ENCODE data around the gene ALPK1.
"Not testable (repeated sequence)": the region's sequence is repeated elsewhere in the genome, so short reads cannot be mapped to it uniquely, and the experiment has no call there.

Gene ALPK1

DNA sequence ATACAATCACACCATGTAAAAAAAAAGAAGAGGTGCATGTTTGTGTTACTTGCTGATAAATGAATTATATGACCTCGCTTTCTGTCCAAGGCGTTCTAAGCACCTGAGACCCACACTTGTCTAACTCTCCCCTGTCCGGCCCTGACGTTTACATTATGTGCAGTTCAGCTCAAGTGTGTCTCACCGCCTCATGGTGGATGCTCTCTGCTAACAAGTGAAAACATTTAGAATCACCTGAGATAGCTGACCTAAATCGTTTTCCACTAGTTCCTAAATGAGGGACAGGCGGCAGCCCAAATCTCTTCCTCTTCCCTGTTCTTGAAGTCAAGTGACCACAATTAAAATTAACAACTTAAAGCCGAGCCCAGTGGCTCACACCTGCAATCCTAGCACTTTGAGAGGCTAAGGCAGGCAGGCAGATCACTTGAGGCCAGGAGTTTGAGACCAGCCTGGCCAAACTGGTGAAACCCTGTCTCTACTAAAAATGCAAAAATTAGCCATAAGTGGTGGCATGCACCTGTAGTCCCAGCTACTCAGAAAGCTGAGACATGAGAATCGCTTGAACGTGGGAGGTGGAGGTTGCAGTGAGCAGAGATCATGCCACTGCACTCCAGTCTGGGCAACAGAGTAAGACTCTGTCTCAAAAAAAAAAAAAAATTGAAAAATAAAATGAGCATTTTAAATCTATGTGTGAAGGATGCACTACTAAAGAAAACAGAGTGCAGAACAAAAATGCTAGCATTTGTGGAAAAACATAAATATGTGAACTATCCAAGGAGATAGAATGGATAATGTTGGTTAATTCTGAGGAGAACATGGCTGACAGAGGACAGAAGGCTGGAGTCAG, 7.5 kb upstream of the ALPK1 start:
- Mint-ChIP-seq H3K9me3 (no peaks in the 10 kb centered on the region), H3K4me1 (peaks cover 42% of the 10 kb centered on the region), H3K36me3 (ENCODE audit: insufficient read depth) (peaks cover 15% of the 10 kb centered on the region), H3K27me3 (no peaks in the 10 kb centered on the region), H3K27ac (ENCODE audit: low read depth) (peak overlapping the region; percentile 56), H3K4me3 (peak overlapping the region; percentile 50)
- no peak for DNase-seq (ENCODE audit: low spot score in 2 of 2)
- ATAC-seq (replicated peaks; ENCODE audit: extremely low read depth, poor library complexity, severe bottlenecking), result no peak

DNA sequence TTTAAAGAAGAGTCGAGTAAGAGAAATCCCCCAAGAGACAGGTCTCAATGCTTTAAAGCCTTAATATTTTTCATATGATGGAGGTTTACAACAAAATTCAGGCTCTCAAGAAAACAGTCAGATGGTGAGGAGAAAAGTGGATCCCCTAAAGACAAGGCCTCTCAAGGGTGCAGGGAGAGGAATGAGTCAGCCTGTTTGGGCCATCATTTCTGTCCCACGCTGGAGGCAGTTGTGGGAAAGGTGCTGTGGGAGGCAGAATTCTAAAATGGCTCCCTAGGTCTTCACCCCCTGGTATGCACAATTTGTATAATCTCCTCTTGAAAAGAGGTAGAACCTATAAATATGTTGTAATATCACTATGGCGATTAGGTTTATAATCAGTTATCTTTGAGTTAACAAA, 6.8 kb upstream of the ALPK1 start:
- Mint-ChIP-seq H3K9me3 (no peaks in the 10 kb centered on the region), H3K4me1 (peaks cover 37% of the 10 kb centered on the region), H3K27me3 (no peaks in the 10 kb centered on the region), H3K36me3 (ENCODE audit: insufficient read depth) (peaks cover 11% of the 10 kb centered on the region), H3K4me3 (no peak overlapping the region), H3K27ac (ENCODE audit: low read depth) (peak overlapping the region; percentile 56)
- DNase-seq (ENCODE audit: low spot score in 2 of 2), result no peak
- no peak for ATAC-seq (replicated peaks; ENCODE audit: extremely low read depth, poor library complexity, severe bottlenecking)

DNA sequence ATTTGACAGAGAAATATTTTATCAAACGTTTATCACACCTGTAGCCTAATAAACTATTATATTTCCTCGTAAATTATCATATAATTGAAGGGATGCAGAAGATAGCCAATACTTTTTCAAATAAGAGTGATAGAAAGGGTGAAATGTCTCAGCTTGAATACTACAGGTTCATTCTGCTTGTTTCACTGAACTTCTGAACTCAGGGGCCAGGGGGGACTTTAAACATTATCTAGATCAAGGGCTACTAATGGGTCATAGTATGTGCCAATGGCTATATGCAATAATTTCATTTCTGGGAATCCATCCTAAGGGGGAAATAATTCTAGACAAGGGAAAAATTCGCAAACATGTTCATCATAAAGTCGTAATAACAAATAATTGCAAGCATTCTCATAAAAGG, 2.6 kb downstream of the ALPK1 start:
- DNase-seq (ENCODE audit: low spot score in 2 of 2), result no peak
- Mint-ChIP-seq H3K9me3 (no peaks in the 10 kb centered on the region), H3K27ac (ENCODE audit: low read depth) (no peak overlapping the region), H3K27me3 (no peaks in the 10 kb centered on the region), H3K4me1 (no peaks in the 10 kb centered on the region), H3K4me3 (no peak overlapping the region), H3K36me3 (ENCODE audit: insufficient read depth) (no peaks in the 10 kb centered on the region)
- no peak for ATAC-seq (replicated peaks; ENCODE audit: extremely low read depth, poor library complexity, severe bottlenecking)

DNA sequence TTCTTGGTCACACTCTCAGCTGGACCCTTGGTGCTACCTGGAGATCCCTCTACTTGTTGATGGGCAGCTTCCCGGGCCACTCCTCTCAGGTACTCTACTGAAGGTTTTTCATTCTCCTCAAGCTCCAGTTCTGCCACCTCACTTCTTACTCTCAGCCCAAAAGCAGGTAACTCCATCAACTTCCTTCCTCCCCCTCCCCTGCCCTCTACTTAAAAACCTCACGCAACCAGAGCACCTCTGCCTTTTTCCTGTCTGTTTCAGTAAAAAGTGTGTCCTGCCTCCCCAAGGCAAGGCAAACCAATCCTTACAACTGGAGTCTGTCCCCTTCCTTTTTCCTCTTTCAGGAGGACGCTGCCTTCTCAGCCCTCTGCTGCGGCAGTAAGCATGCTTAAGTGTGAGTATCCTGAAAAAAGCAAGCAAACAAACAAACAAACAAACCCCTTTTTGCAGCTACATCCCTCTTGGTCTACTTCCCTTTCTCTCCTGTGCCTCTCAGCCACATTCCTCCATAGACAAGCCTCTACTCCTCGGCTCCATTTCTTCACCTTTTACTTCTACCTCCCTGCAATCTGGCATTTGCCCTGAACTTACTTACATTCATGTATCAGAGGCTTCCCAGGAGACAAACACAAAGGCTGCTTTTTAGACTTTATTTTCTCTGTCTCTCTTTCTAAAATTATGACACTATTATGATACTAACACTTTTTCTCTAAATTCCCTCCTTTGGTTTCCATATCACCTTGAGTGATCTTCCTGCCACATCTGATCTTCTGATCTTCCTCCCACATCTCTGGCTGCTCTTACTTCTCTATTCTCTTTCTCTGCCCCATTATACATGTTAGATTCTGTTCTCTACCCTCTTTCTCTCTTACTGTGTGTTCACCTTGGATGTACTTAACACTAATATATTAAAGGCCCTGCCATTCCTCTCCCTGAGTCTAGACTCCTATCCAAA, 5.4 kb downstream of the ALPK1 start:
- H3K36me3 Mint-ChIP-seq (ENCODE audit: insufficient read depth), result no peaks in the 10 kb centered on the region
- H3K4me1 Mint-ChIP-seq, result no peaks in the 10 kb centered on the region
- no peaks in the 10 kb centered on the region for H3K27me3 Mint-ChIP-seq
- H3K27ac Mint-ChIP-seq (ENCODE audit: low read depth), result no peak overlapping the region
- DNase-seq (ENCODE audit: low spot score in 2 of 2) (no peak), ATAC-seq (replicated peaks; ENCODE audit: extremely low read depth, poor library complexity, severe bottlenecking) (peak; percentile 54)
- H3K9me3 Mint-ChIP-seq, result no peaks in the 10 kb centered on the region
- no peak overlapping the region for H3K4me3 Mint-ChIP-seq

DNA sequence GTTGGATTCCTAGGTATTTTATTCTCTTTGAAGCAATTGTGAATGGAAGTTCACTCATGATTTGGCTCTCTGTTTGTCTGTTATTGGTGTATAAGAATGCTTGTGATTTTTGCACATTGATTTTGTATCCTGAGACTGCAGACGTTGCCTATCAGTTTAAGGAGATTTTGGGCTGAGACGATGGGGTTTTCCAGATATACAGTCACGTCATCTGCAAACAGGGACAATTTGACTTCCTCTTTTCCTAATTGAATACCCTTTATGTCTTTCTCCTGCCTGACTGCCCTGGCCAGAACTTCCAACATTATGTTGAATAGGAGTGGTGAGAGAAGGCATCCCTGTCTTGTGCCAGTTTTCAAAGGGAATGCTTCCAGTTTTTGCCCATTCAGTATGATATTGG, 8.3 kb downstream of the ALPK1 start:
- not testable (repeated sequence) for H3K27me3 Mint-ChIP-seq; H3K4me1 Mint-ChIP-seq; ATAC-seq (replicated peaks; ENCODE audit: extremely low read depth, poor library complexity, severe bottlenecking); DNase-seq (ENCODE audit: low spot score in 2 of 2); H3K27ac Mint-ChIP-seq (ENCODE audit: low read depth); H3K36me3 Mint-ChIP-seq (ENCODE audit: insufficient read depth); H3K4me3 Mint-ChIP-seq; H3K9me3 Mint-ChIP-seq

DNA sequence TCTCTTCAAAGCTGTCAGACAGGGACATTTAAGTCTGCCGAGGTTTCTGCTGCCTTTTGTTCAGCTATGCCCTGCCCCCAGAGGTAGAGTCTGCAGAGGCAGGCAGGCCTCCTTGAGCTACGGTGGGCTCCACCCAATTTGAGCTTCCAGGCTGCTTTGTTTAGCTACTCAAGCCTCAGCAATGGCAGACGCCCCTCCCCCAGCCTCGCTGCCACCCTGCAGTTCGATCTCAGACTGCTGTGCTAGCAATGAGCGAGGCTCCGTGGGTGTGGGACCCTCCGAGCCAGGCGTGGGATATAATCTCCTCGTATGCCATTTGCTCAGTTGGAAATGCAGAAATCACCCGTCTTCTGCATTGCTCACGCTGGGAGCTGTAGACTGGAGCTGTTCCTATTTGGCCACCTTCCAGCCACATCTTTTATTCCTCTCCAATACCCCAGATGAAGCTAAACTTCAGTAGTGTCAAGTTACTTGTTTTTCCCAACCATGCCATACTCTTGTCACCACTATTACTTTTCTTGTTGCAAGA, 12.2 kb downstream of the ALPK1 start:
- ATAC-seq (replicated peaks; ENCODE audit: extremely low read depth, poor library complexity, severe bottlenecking); H3K4me1 Mint-ChIP-seq; H3K27ac Mint-ChIP-seq (ENCODE audit: low read depth); DNase-seq (ENCODE audit: low spot score in 2 of 2); H3K27me3 Mint-ChIP-seq; H3K9me3 Mint-ChIP-seq; H3K4me3 Mint-ChIP-seq; H3K36me3 Mint-ChIP-seq (ENCODE audit: insufficient read depth): not testable (repeated sequence)

DNA sequence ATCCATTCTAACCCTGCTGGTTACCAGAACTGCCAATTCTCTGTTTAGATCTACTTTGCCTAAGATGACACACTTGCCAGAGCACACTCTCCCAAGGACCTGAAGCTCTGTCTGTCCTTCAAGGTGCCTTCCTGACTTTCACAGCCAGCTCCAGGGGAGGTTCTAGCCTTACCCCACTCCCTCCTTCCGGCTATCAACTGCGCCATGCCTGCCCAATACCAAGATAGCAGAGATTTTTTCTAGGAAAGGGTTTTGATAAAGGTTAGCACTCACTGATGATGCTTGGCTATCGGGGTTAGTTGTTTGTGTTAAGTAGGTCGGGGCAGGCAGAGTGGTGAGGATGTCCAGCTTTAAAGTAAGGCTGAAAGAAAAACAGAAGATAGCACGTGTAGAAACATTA, 14.3 kb downstream of the ALPK1 start:
- Mint-ChIP-seq H3K27me3 (no peaks in the 10 kb centered on the region), H3K36me3 (ENCODE audit: insufficient read depth) (no peaks in the 10 kb centered on the region), H3K27ac (ENCODE audit: low read depth) (no peak overlapping the region), H3K4me1 (no peaks in the 10 kb centered on the region), H3K4me3 (no peak overlapping the region), H3K9me3 (no peaks in the 10 kb centered on the region)
- DNase-seq (ENCODE audit: low spot score in 2 of 2) (no peak), ATAC-seq (replicated peaks; ENCODE audit: extremely low read depth, poor library complexity, severe bottlenecking) (no peak)

DNA sequence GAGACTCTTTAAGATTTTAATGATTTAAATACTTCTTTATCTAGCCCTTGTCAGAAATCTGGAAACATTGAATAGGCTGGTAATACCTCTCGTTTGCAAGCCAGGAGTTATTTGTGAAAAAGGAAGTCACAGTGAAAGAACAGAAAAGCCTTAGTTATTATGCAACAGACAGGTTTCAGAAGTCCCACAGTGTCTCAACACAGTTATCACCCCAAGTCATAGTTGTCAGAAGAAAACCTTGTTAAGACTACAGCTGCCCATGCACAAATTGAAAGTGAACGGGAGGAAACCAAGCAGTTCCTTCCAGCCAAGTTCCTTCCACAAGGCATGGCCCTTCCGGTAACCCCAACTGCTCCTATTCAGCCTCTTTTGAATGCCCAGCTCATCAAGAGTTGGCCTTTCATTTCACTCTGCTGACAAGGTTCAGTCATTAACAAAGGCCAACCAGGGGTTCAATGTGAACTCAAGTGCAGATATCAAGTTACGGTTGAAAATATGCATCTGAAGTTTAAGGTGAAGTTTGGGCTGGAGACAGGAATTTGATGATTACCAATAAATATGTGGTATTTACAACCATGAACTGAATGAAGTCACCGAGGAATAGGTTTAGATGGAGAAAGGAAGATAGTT, 15.6 kb downstream of the ALPK1 start:
- H3K36me3 Mint-ChIP-seq (ENCODE audit: insufficient read depth), result no peaks in the 10 kb centered on the region
- ATAC-seq (replicated peaks; ENCODE audit: extremely low read depth, poor library complexity, severe bottlenecking), result no peak
- no peaks in the 10 kb centered on the region for H3K4me1 Mint-ChIP-seq
- no peak overlapping the region for H3K4me3 Mint-ChIP-seq
- no peaks in the 10 kb centered on the region for H3K27me3 Mint-ChIP-seq
- no peaks in the 10 kb centered on the region for H3K9me3 Mint-ChIP-seq
- no peak for DNase-seq (ENCODE audit: low spot score in 2 of 2)
- H3K27ac Mint-ChIP-seq (ENCODE audit: low read depth), result no peak overlapping the region

DNA sequence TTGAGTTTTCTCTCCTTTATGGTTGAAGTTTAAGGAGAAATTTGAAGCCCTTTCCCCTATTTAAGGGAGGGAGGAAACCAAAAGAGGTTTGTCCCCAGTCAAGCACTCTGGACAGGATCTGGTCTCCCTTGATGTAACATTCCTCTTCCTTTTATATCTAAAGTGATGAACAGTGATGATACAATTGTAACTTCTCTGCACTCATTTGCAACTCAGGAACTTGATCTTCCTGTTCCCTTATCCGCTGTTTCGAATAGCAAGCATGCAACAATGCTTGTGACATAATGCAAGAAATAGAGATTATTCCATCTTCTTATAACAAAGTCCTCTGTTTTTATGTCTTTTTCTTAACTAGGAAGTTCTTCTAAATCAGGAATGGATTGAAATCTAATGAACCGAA, 18.3 kb downstream of the ALPK1 start:
- no peak for ATAC-seq (replicated peaks; ENCODE audit: extremely low read depth, poor library complexity, severe bottlenecking)
- Mint-ChIP-seq H3K9me3 (no peaks in the 10 kb centered on the region), H3K36me3 (ENCODE audit: insufficient read depth) (no peaks in the 10 kb centered on the region), H3K4me1 (no peaks in the 10 kb centered on the region), H3K4me3 (no peak overlapping the region), H3K27me3 (no peaks in the 10 kb centered on the region), H3K27ac (ENCODE audit: low read depth) (no peak overlapping the region)
- DNase-seq (ENCODE audit: low spot score in 2 of 2), result no peak

DNA sequence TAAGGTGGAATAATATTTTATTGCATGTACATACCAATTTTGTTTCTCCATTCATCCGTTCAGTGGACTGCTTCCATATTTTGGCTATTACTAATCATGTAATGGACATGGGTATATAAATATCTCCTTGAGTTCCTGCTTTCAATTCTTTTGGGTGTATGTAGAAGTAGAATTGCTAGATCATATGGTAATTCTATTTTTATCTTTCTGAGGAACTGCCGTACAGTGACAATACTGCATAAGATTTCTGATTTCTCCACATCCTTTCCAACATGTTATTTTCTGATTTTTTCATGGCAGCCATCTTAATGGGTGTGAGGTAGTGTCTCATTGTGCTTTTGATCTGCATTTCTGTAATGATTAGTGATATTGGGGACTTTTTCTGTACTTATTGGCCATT, 19.2 kb downstream of the ALPK1 start:
- DNase-seq (ENCODE audit: low spot score in 2 of 2) (no peak), ATAC-seq (replicated peaks; ENCODE audit: extremely low read depth, poor library complexity, severe bottlenecking) (no peak)
- no peak overlapping the region for H3K4me3 Mint-ChIP-seq
- H3K27me3 Mint-ChIP-seq, result no peaks in the 10 kb centered on the region
- no peaks in the 10 kb centered on the region for H3K4me1 Mint-ChIP-seq
- H3K27ac Mint-ChIP-seq (ENCODE audit: low read depth), result no peak overlapping the region
- no peaks in the 10 kb centered on the region for H3K9me3 Mint-ChIP-seq
- H3K36me3 Mint-ChIP-seq (ENCODE audit: insufficient read depth), result no peaks in the 10 kb centered on the region

DNA sequence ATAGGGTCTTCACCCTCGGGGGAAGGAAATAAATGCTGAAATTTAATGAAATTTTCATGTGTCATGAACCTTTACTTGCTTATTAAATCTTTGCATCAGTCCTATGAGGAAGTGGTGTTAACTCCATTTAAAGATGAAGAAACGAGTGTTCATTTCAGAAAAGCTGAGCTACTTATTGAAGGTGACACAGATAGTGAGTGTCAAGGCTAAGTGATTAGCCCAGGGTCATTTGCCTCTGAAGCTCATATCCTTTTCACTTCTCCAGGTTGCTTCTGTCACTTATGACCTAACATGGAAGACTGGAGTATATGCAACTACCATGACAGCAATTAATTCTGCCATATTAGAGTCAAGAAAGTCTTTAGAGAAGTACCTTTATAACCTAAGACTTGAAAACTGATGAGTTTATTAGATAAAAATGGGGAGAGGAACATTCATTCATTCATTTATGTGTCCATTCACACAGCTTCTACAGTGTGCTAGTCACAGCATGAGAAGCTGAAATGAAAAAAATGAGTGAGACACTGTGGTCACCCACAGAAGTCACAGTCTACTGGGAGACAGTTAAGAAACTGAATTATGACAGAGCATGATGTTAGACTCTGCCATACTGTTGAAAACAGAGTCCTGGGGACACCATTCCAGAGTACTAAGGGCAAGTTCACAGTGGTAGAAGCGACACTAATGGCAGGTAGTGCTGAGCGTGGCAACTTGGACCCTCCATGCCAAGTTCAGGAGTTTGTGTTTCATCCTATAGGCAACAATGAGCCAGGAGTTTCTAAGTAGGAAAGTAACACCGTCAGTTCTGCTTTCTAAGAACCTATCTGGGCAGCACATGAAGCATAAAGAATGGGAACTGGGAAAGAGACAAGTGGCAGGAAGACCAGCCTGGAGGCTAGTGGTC, 21.3 kb downstream of the ALPK1 start:
- Mint-ChIP-seq H3K4me3 (no peak overlapping the region), H3K27me3 (no peaks in the 10 kb centered on the region), H3K4me1 (no peaks in the 10 kb centered on the region), H3K27ac (ENCODE audit: low read depth) (no peak overlapping the region), H3K9me3 (no peaks in the 10 kb centered on the region), H3K36me3 (ENCODE audit: insufficient read depth) (no peaks in the 10 kb centered on the region)
- DNase-seq (ENCODE audit: low spot score in 2 of 2) (no peak), ATAC-seq (replicated peaks; ENCODE audit: extremely low read depth, poor library complexity, severe bottlenecking) (peak; percentile 56)

Data from central memory CD8-positive, alpha-beta T cell (primary cell).